ENCODE measurements around the gene IQCN. TPM values are rescaled to one million over a fixed set of nuclear protein-coding genes. Genes with fewer than 3 reads are reported as not detected.

Gene IQCN
- total and polyA plus RNA-seq, 2 of the 4 experiments (the other 2 are of a cell fraction), result 0.18 to 0.67 TPM

DNA sequence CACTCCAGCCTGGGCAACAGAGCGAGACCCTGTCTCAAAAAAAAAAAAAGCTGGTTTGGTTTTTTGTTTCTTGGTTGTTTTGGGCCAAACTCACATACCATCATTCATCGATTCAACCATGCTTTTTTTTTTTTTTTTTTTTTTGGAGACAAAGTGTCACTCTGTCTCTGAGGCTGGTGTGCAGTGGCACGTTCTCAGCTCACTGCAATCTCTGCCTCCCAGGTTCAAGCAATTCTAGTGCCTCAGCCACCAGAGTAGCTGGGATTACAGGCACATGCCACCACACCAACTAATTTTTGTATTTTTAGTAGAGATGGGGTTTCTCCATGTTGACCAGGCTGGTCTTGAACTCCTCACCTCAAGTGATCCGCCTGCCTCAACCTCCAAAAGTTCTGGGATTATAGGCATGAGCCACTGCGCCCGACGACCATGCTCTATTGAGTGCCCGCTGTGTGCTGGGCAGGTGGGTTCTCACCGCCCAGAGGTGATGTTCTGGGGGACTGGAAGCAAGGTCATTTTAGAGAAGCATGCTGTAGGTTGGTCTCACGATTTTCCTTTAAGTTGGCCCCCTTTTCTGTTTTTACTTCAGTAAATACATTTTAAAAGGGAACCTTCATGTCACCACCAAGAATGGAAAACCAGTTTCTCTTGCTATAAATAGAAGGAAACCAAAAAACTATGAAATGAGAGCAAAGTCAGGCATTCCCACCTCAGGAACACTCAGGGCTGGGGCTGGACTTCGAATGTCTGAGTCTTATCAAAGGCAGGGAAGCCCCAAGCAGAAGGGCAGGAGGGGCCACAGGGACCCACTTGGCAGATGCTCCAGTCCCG is 15.4 kb upstream of the IQCN start (continued):
- TF ChIP-seq, protein P1, sequence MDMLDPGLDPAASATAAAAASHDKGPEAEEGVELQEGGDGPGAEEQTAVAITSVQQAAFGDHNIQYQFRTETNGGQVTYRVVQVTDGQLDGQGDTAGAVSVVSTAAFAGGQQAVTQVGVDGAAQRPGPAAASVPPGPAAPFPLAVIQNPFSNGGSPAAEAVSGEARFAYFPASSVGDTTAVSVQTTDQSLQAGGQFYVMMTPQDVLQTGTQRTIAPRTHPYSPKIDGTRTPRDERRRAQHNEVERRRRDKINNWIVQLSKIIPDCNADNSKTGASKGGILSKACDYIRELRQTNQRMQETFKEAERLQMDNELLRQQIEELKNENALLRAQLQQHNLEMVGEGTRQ (IDR thresholded peaks at IDR 0.05; ENCODE audit: low read depth, low read length), result no peak
- no peak for TF ChIP-seq RAD21 (IDR thresholded peaks at IDR 0.05; ENCODE audit: low read length)

Data from IMR-90 (cell line).